ENCODE data around the gene CEP126. TPM values are rescaled to one million over a fixed set of nuclear protein-coding genes. Genes with fewer than 3 reads are reported as not detected.

The CEP126 gene
- total RNA-seq, 1 donor from 2014 or later, result 2.1 TPM

GRCh38 chr11:102046841-102047240, 132.0 kb downstream of the CEP126 start:
- FAIRE-seq (no peak), DNase-seq (ENCODE audit: low read depth) (peak; percentile 69)
- H3K4me3 ChIP-seq (ENCODE audit: insufficient read depth, low read depth, low read length), result peak overlapping the region; percentile 80
- H3K36me3 Mint-ChIP-seq (ENCODE audit: low read depth, unreplicated experiment), result no peaks in the 10 kb centered on the region
- peak overlapping the region; percentile 85 for H3K9ac ChIP-seq (ENCODE audit: low read length)
- no peaks in the 10 kb centered on the region for H3K9me3 ChIP-seq (ENCODE audit: insufficient read depth, low read depth, low read length)
- peak overlapping the region; percentile 98 for H3K4me2 ChIP-seq (ENCODE audit: low read length)
- H3K27me3 ChIP-seq (ENCODE audit: insufficient read depth, low read length), result no peaks in the 10 kb centered on the region
- peaks cover 5% of the 10 kb centered on the region for H3K4me1 ChIP-seq (ENCODE audit: insufficient read depth, low read length)
- H2AFZ ChIP-seq (ENCODE audit: low read depth, low read length), result peak overlapping the region; percentile 98
- H3K79me2 ChIP-seq (ENCODE audit: insufficient read depth, low read length), result no peaks in the 10 kb centered on the region
- TF ChIP-seq CTCF (IDR thresholded peaks at IDR 0.05; ENCODE audit: insufficient read depth, low read depth, low read length), result no peak
- TF ChIP-seq EZH2 (IDR thresholded peaks at IDR 0.05; ENCODE audit: insufficient read depth, low read length), result no peak
- peak overlapping the region; percentile 73 for H3K4me3 Mint-ChIP-seq (ENCODE audit: unreplicated experiment)
- no peaks in the 10 kb centered on the region for H3K9me3 Mint-ChIP-seq (ENCODE audit: unreplicated experiment)
- no peaks in the 10 kb centered on the region for H3K36me3 ChIP-seq (ENCODE audit: insufficient read depth, low read length)
- H3K27me3 Mint-ChIP-seq (ENCODE audit: low read depth, unreplicated experiment), result peaks cover 5% of the 10 kb centered on the region
- peak overlapping the region; percentile 61 for H3K27ac ChIP-seq (ENCODE audit: low read depth, low read length)
- H4K20me1 ChIP-seq (ENCODE audit: insufficient read depth, low read length), result no peaks in the 10 kb centered on the region
- H3K4me1 Mint-ChIP-seq (ENCODE audit: low read depth, unreplicated experiment), result no peaks in the 10 kb centered on the region
- no peak overlapping the region for H3K27ac Mint-ChIP-seq (ENCODE audit: unreplicated experiment)

GRCh38 chr11:102047305-102047924, 132.6 kb downstream of the CEP126 start, which contains the start of gene CFAP300:
Gene CFAP300, plus strand, starts transcription at chr11:102047437. Its CDS starts 34 bp downstream, at chr11:102047471.
- peak; percentile 32 for FAIRE-seq
- peak; percentile 52 for DNase-seq (ENCODE audit: low read depth)
- Mint-ChIP-seq H3K36me3 (ENCODE audit: low read depth, unreplicated experiment) (no peaks in the 10 kb centered on the region), H3K27me3 (ENCODE audit: low read depth, unreplicated experiment) (peaks cover 5% of the 10 kb centered on the region), H3K4me1 (ENCODE audit: low read depth, unreplicated experiment) (no peaks in the 10 kb centered on the region), H3K27ac (ENCODE audit: unreplicated experiment) (no peak within 1 kb of the TSS), H3K4me3 (ENCODE audit: unreplicated experiment) (peak within 1 kb of the TSS; percentile 73), H3K9me3 (ENCODE audit: unreplicated experiment) (no peaks in the 10 kb centered on the region)
- TF ChIP-seq EZH2 (IDR thresholded peaks at IDR 0.05; ENCODE audit: insufficient read depth, low read length) (no peak), CTCF (IDR thresholded peaks at IDR 0.05; ENCODE audit: insufficient read depth, low read depth, low read length) (no peak)
- H3K4me2 ChIP-seq (ENCODE audit: low read length), result peak within 1 kb of the TSS; percentile 98
- no peaks in the 10 kb centered on the region for H3K27me3 ChIP-seq (ENCODE audit: insufficient read depth, low read length)
- no peaks in the 10 kb centered on the region for H3K36me3 ChIP-seq (ENCODE audit: insufficient read depth, low read length)
- H4K20me1 ChIP-seq (ENCODE audit: insufficient read depth, low read length), result no peaks in the 10 kb centered on the region
- H3K9ac ChIP-seq (ENCODE audit: low read length), result peak within 1 kb of the TSS; percentile 85
- peaks cover 5% of the 10 kb centered on the region for H3K4me1 ChIP-seq (ENCODE audit: insufficient read depth, low read length)
- peak within 1 kb of the TSS; percentile 80 for H3K4me3 ChIP-seq (ENCODE audit: insufficient read depth, low read depth, low read length)
- no peaks in the 10 kb centered on the region for H3K9me3 ChIP-seq (ENCODE audit: insufficient read depth, low read depth, low read length)
- no peaks in the 10 kb centered on the region for H3K79me2 ChIP-seq (ENCODE audit: insufficient read depth, low read length)
- H3K27ac ChIP-seq (ENCODE audit: low read depth, low read length), result peak within 1 kb of the TSS; percentile 61
- peak within 1 kb of the TSS; percentile 98 for H2AFZ ChIP-seq (ENCODE audit: low read depth, low read length)

Other genes with a start within 250 kb of the CEP126 start
- not detected in 2 replicates for gene ANGPTL5, start 1.5 kb downstream of the CEP126 start, total RNA-seq
- 0.64 and 0.65 TPM in 2 replicates for gene CFAP300, start 132.4 kb downstream of the CEP126 start, total RNA-seq
- gene YAP1, start 195.4 kb downstream of the CEP126 start, total RNA-seq, result 122 and 129 TPM in 2 replicates

All from astrocyte (in vitro differentiated cells and primary cell).